SK-N-SH treated with all-trans-retinoic acid at 6 μM for 48 hours (cell line): ENCODE data around the gene CPT1C.

Source experiments
- ATAC-seq: fragments of 200-7000 bp; cut with Tn5 transposase; 3 replicates; pipeline ENCODE4 v1.9.1; 2020; ENCODE audit warnings: mild to moderate bottlenecking, moderate library complexity
- ARNTL ChIP-seq: fragments of 450-650 bp; formaldehyde crosslinking; IDR thresholded peaks from 2 replicates; pipeline ENCODE4 v1.5.0; 2020; ENCODE audit warnings: low read depth, mild to moderate bottlenecking, moderate library complexity, borderline replicate concordance
- BACH2 ChIP-seq: fragments of 250-450 bp; sonication (Bioruptor Pico); IDR thresholded peaks from 2 replicates; pipeline ENCODE4 v1.9.0; 2021; ENCODE audit warnings: mild to moderate bottlenecking, borderline replicate concordance
- CREB5 ChIP-seq: fragments of 250-450 bp; sonication (Bioruptor Pico); IDR thresholded peaks from 2 replicates; pipeline ENCODE4 v1.5.1; 2020; ENCODE audit warnings: low read depth, mild to moderate bottlenecking, moderate library complexity
- CSDC2 ChIP-seq: fragments of 250-450 bp; sonication (Bioruptor Pico); IDR thresholded peaks from 2 replicates; pipeline ENCODE4 v1.5.0; 2020; ENCODE audit warnings: mild to moderate bottlenecking, moderate library complexity
- CSRNP3 ChIP-seq: fragments of 250-450 bp; sonication (Bioruptor Pico); IDR thresholded peaks from 2 replicates; pipeline ENCODE4 v1.5.1; 2021; ENCODE audit warnings: mild to moderate bottlenecking, moderate library complexity
- ESRRG ChIP-seq: fragments of 250-450 bp; sonication (Bioruptor Pico); IDR thresholded peaks from 2 replicates; pipeline ENCODE4 v1.6.1; 2021; ENCODE audit warnings: mild to moderate bottlenecking
- ISL1 ChIP-seq: fragments of 250-450 bp; sonication (Bioruptor Pico); IDR thresholded peaks from 2 replicates; pipeline ENCODE4 v2.1.2; 2022; ENCODE audit warnings: mild to moderate bottlenecking, moderate library complexity
- OSR1 ChIP-seq: fragments of 250-450 bp; sonication (Bioruptor Pico); IDR thresholded peaks from 2 replicates; pipeline ENCODE4 v1.8.0; 2022; ENCODE audit warnings: moderate library complexity, mild to moderate bottlenecking, inconsistent platforms
- PATZ1 ChIP-seq: fragments of 250-450 bp; sonication (Bioruptor Pico); IDR thresholded peaks from 2 replicates; pipeline ENCODE4 v1.8.0; 2020; ENCODE audit warnings: mild to moderate bottlenecking, moderate library complexity, borderline replicate concordance
- POU6F1 ChIP-seq: fragments of 250-450 bp; sonication (Bioruptor Pico); IDR thresholded peaks from 2 replicates; pipeline ENCODE4 v1.8.0; 2021; ENCODE audit warnings: low read depth, mild to moderate bottlenecking, moderate library complexity, borderline replicate concordance
- RARB ChIP-seq: fragments of 250-450 bp; sonication (Bioruptor Pico); IDR thresholded peaks from 2 replicates; pipeline ENCODE4 v1.8.0; 2021; ENCODE audit warnings: mild to moderate bottlenecking, moderate library complexity
- TCF4 ChIP-seq: fragments of 250-450 bp; sonication (Bioruptor Pico); IDR thresholded peaks from 2 replicates; pipeline ENCODE4 v1.8.0; 2021; ENCODE audit warnings: mild to moderate bottlenecking, moderate library complexity, borderline replicate concordance
- TOX ChIP-seq: fragments of 250-450 bp; sonication (Bioruptor Pico); IDR thresholded peaks from 2 replicates; pipeline ENCODE4 v1.8.0; 2021; ENCODE audit warnings: mild to moderate bottlenecking, moderate library complexity, borderline replicate concordance
- TSHZ2 ChIP-seq: fragments of 250-450 bp; sonication (Bioruptor Pico); IDR thresholded peaks from 2 replicates; pipeline ENCODE4 v1.5.0; 2020; ENCODE audit warnings: mild to moderate bottlenecking, moderate library complexity
- ZC3H10 ChIP-seq: fragments of 250-450 bp; sonication (Bioruptor Pico); IDR thresholded peaks from 2 replicates; pipeline ENCODE4 v1.5.1; 2021; ENCODE audit warnings: mild to moderate bottlenecking, moderate library complexity
- ZFP3 ChIP-seq: fragments of 250-450 bp; sonication (Bioruptor Pico); IDR thresholded peaks from 2 replicates; pipeline ENCODE4 v1.5.0; 2020; ENCODE audit warnings: mild to moderate bottlenecking, moderate library complexity
- ZFP30 ChIP-seq: fragments of 450-650 bp; formaldehyde crosslinking; IDR thresholded peaks from 2 replicates; pipeline ENCODE4 v1.5.0; 2022; ENCODE audit warnings: mild to moderate bottlenecking, moderate library complexity
- ZNF565 ChIP-seq: fragments of 450-650 bp; formaldehyde crosslinking; conservative IDR thresholded peaks from 2 replicates; pipeline ENCODE4 v1.5.0; 2020; ENCODE audit warnings: low read depth, mild to moderate bottlenecking, moderate library complexity
- ZNF70 ChIP-seq: fragments of 450-650 bp; formaldehyde crosslinking; IDR thresholded peaks from 2 replicates; pipeline ENCODE4 v1.5.0; 2020; ENCODE audit warnings: mild to moderate bottlenecking, moderate library complexity
- ZNF8 ChIP-seq: fragments of 450-650 bp; formaldehyde crosslinking; IDR thresholded peaks from 2 replicates; pipeline ENCODE4 v1.5.0; 2020; ENCODE audit warnings: mild to moderate bottlenecking, moderate library complexity

The CPT1C gene

GRCh38 chr19:49645995-49646394, 44.9 kb upstream of the CPT1C start:
- TF ChIP-seq TCF4 (CRISPR knock-in tag) (no peak), PATZ1 (CRISPR knock-in tag) (no peak), ZNF8 (CRISPR knock-in tag) (no peak), CSDC2 (CRISPR knock-in tag) (no peak), ISL1 (no peak), ESRRG (CRISPR knock-in tag) (no peak), ZFP30 (no peak), OSR1 (no peak), RARB (CRISPR knock-in tag) (no peak), TOX (CRISPR knock-in tag) (no peak), ZNF565 (CRISPR knock-in tag) (no peak), ZNF70 (CRISPR knock-in tag) (no peak), CSRNP3 (no peak), ARNTL (CRISPR knock-in tag) (no peak), TSHZ2 (CRISPR knock-in tag) (no peak), POU6F1 (CRISPR knock-in tag) (no peak), BACH2 (CRISPR knock-in tag) (no peak)
- no peak for ATAC-seq

- no peak for ATAC-seq
- TF ChIP-seq CSRNP3 (no peak), ZC3H10 (CRISPR knock-in tag) (no peak), ARNTL (CRISPR knock-in tag) (no peak), ZFP3 (CRISPR knock-in tag) (no peak), TSHZ2 (CRISPR knock-in tag) (no peak), CREB5 (no peak), ZNF8 (CRISPR knock-in tag) (no peak), PATZ1 (CRISPR knock-in tag) (no peak), RARB (CRISPR knock-in tag) (no peak), ESRRG (CRISPR knock-in tag) (no peak), OSR1 (no peak)
Measured at GRCh38 chr19:49646586-49646985, 44.3 kb upstream of the CPT1C start.
